GM19467 (cell line): ENCODE data around the gene KLF2.

ENCODE experiments used
- ATAC-seq: cut with Tn5 transposase; IDR thresholded peaks from one replicate; pipeline ENCODE4 v1.9.1; 2021; ENCODE audit warnings: mild to moderate bottlenecking, moderate library complexity; ENCODE audit not compliant: unreplicated experiment

Gene KLF2

DNA sequence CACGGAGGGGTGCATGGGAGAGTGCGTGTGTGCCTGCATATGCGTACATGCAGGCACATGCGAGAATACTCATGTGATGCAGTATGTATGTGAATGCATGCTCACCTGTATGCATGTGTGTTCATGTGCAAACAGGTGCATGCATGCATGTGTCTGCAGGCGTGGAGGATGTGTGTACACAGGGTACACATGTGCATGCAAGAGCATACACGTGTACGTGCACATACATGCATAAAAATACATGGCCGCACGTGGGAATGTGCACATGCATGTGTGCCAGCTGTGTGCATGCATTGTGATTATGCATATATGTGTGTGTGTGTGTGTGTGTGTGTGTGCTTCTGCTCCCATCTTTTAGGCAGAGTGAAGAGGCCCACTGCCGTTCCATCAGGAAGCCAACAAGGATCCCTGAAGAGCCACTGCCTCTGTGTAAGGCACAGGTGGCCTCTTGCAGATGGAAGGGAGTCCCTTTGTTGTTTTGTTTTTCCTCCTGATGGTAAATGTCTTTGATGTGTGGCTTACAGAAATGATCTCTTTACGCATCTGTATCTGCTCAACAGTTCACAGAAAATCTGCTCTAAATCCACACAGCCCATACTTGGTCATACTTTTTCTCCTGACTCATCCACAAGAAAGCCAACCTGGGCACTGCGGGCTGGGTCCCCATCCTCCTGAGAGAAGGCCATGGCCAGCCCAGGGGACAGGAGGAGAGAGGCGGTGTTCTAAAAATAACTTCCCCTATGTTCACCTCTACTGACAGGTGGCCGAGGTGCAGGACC, 50.7 kb downstream of the KLF2 start:
- ATAC-seq, result no peak

DNA sequence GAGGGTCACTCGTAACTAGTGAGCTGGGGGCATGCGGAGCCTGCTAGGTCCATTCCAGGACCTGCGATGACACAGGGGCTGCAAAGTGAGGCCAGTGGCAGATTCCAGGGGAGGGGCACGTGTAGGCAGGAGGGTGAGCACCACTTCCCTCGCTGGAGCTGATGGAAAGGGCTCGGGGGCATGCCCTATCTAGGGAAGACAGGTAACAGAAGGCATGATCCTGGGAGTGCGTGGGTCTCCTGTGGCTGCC, 51.2 kb downstream of the KLF2 start:
- ATAC-seq, result no peak

DNA sequence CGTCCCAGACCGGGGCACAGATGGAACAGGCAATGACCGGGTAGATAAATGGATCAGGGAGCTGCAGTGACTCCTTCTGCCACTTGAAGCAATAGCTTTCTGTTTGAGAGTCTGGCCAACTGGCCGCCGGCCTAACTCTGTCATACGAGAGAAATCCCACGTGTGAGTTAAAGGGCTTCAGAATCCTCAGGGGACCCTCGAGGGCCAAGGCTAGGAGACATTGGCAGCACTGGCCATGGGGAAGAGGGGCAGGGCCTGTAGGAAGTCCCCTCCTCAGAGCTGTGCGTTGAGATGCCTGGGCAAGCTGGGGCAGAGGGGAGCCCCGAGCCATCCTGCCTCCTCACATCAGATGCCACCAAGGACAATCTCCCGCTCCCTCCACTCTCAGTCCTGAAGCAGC, 51.6 kb downstream of the KLF2 start:
- no peak for ATAC-seq

DNA sequence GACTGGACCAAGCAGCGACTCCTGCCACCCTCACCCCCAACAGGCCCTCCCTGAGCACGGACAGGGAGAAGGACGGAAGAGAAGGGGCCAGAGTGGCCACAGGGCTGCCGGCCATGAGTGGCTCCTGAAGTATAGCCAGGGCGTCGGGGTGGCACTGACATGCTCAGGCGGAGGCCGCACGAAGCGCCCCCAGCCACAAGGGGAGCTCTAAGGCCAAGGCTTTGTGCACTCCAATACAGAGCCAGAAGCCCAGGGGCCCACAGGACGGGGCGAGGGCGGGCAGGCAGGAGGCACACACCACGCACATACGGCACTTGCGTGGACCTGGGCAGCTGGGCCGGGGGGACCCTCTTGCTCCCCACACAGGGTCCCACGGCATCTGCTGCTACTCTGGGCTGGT, 52.0 kb downstream of the KLF2 start:
- no peak for ATAC-seq

DNA sequence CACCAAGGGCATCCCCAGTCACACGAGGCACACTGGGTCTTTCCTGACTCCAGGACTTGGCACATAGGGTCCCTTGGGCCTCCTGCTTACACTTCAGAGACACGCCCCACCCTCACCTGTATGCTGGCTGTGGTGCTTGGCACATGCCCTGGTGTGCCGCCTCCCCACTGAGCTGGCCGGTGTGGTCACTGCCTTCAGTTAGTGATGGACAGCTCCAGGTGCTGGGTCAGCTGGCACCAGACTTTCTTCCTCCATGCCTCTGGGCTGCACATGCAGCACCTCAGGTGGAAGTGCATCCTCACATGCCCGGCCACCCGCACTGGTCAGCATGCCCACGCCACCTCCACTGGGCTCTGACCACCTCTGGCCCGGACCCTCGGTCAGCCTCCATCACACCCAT, 52.9 kb downstream of the KLF2 start:
- no peak for ATAC-seq
